ENCODE results near the gene TMEFF2.

Gene TMEFF2

DNA sequence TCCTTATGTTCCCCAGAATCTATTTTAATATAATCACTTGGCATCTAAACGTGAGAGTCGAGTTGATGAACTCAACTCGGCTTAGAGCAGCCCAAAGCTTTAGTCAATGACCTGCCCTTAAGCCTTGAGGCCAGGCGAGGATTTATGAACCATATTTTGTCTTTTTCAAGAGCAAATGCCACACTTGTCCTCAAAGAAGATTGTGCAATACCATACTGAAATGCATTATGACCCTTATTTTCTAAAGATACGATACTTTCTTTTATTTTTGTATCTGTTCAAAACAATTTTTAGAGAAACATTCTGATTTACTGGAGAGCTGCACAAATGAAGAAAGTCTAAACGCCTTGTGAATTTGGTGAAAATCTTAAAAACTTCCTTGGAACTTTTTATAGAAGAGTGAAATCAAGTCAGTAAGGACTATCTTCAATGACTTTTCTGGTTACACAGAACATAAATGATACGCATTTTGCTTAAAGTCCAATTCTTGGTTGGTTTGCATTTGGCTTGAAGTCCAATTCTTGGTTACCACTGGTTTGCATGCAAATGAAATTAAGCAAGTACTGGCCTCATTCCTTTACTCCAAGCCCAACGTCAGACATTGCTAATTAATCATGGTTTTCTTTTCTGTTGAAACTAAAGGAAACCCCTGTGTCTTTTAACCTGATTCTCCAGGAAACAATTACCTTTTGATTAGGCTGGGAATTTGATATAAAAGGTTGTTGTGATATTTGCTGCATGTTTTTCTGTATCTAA, 242.0 kb downstream of the TMEFF2 start:
- no peak overlapping the region for H2AFZ ChIP-seq
- no peak overlapping the region for H3K9ac ChIP-seq
- H3K27me3 ChIP-seq (ENCODE audit: control insufficient read depth, insufficient read depth, low read length): no peaks in the 10 kb centered on the region
- no peaks in the 10 kb centered on the region for H3K79me2 ChIP-seq
- H3K36me3 ChIP-seq (ENCODE audit: control insufficient read depth, insufficient read depth, low read length): no peaks in the 10 kb centered on the region
- no peak overlapping the region for H3K4me2 ChIP-seq (ENCODE audit: low read length)
- H3K4me3 ChIP-seq (ENCODE audit: low read depth, low read length): no peak overlapping the region
- H3K27ac ChIP-seq: no peak overlapping the region
- H3K4me1 ChIP-seq: no peaks in the 10 kb centered on the region
- TF ChIP-seq, protein P1, sequence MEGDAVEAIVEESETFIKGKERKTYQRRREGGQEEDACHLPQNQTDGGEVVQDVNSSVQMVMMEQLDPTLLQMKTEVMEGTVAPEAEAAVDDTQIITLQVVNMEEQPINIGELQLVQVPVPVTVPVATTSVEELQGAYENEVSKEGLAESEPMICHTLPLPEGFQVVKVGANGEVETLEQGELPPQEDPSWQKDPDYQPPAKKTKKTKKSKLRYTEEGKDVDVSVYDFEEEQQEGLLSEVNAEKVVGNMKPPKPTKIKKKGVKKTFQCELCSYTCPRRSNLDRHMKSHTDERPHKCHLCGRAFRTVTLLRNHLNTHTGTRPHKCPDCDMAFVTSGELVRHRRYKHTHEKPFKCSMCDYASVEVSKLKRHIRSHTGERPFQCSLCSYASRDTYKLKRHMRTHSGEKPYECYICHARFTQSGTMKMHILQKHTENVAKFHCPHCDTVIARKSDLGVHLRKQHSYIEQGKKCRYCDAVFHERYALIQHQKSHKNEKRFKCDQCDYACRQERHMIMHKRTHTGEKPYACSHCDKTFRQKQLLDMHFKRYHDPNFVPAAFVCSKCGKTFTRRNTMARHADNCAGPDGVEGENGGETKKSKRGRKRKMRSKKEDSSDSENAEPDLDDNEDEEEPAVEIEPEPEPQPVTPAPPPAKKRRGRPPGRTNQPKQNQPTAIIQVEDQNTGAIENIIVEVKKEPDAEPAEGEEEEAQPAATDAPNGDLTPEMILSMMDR (IDR thresholded peaks at IDR 0.05): no peak
- no peaks in the 10 kb centered on the region for H3K9me3 ChIP-seq (ENCODE audit: control insufficient read depth, low read length)

DNA sequence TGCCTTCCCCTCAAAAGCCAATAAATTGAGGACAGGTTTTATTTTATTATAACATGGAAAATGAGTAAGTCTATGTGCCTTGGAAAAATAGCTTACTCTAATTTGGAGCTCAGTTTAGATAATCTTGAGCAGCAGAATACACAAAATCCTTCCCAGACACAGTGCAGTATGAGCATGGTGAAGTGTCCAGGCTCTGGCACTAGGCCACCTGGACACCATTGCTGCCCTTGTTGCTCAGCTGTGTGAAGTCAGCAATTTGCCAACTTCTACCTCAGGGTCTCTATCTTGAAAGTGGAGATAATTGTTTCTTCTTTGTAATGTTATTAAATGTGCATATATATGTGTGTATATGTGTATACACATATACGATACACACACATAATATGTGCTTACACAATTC, 242.9 kb downstream of the TMEFF2 start:
- Histone ChIP-seq H3K36me3 (ENCODE audit: control insufficient read depth, insufficient read depth, low read length) (no peaks in the 10 kb centered on the region), H3K9ac (no peak overlapping the region), H3K27ac (no peak overlapping the region), H3K9me3 (ENCODE audit: control insufficient read depth, low read length) (no peaks in the 10 kb centered on the region), H3K4me2 (ENCODE audit: low read length) (no peak overlapping the region), H2AFZ (no peak overlapping the region), H3K4me3 (ENCODE audit: low read depth, low read length) (no peak overlapping the region), H3K4me1 (no peaks in the 10 kb centered on the region), H3K79me2 (no peaks in the 10 kb centered on the region), H3K27me3 (ENCODE audit: control insufficient read depth, insufficient read depth, low read length) (no peaks in the 10 kb centered on the region)
- TF ChIP-seq, protein P1 (IDR thresholded peaks at IDR 0.05): no peak

DNA sequence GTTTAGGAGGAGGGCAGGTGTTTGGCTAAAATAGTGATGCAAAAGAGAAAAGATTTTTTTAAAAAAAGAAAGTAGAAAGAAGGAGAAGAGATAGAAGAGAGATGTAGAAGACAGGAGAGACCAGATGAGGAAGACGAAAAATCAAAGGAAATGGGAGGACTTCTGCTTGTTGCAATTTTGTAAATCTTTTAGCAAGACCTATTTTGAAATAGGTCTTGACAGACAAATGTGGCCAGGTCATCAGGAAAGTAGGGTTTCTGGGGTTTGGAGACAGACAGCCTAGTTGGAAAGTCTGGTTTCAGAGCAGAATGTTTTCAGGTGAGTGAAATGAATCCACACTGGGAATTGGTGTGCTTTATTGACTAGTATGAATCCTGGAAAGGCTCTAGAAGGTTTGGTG, 243.4 kb downstream of the TMEFF2 start:
- Histone ChIP-seq H3K27me3 (ENCODE audit: control insufficient read depth, insufficient read depth, low read length) (no peaks in the 10 kb centered on the region), H3K79me2 (no peaks in the 10 kb centered on the region), H3K9me3 (ENCODE audit: control insufficient read depth, low read length) (no peaks in the 10 kb centered on the region), H2AFZ (no peak overlapping the region), H3K9ac (no peak overlapping the region), H3K4me2 (ENCODE audit: low read length) (no peak overlapping the region), H3K4me1 (no peaks in the 10 kb centered on the region), H3K36me3 (ENCODE audit: control insufficient read depth, insufficient read depth, low read length) (no peaks in the 10 kb centered on the region), H3K4me3 (ENCODE audit: low read depth, low read length) (no peak overlapping the region), H3K27ac (no peak overlapping the region)
- TF ChIP-seq, protein P1 (IDR thresholded peaks at IDR 0.05): no peak

DNA sequence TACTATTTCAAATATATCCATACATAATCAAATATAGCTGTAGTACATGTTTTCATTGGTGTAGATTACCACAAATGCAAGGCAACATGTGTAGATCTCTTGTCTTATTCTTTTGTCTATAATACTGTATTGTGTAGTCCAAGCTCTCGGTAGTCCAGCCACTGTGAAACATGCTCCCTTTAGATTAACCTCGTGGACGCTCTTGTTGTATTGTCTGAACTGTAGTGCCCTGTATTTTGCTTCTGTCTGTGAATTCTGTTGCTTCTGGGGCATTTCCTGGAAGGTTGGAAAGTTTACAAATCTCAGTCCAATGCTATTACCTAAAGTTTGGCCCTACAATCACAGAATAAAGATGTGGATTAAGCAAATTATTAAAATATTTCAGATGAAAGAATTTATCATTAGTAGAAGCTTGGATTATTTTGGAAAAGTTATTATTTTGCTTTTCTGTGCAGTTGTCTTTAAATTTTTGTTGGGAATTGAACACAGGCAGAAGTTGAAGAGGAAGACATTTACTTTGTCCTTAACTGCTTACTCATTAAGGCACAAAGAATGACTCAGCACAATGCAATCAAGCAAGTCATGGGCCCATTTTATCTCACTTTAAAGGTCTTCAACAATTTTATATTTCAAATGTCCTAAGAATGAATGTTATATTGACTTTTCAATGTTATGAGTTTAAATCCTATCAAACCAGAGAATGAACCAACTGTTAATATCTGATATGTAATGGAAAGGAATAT, 244.4 kb downstream of the TMEFF2 start:
- TF ChIP-seq, protein P1 (IDR thresholded peaks at IDR 0.05): no peak
- no peaks in the 10 kb centered on the region for H3K4me1 ChIP-seq
- no peak overlapping the region for H2AFZ ChIP-seq
- no peaks in the 10 kb centered on the region for H3K79me2 ChIP-seq
- no peak overlapping the region for H3K4me2 ChIP-seq (ENCODE audit: low read length)
- H3K27ac ChIP-seq: no peak overlapping the region
- H3K36me3 ChIP-seq (ENCODE audit: control insufficient read depth, insufficient read depth, low read length): no peaks in the 10 kb centered on the region
- no peaks in the 10 kb centered on the region for H3K9me3 ChIP-seq (ENCODE audit: control insufficient read depth, low read length)
- no peaks in the 10 kb centered on the region for H3K27me3 ChIP-seq (ENCODE audit: control insufficient read depth, insufficient read depth, low read length)
- H3K4me3 ChIP-seq (ENCODE audit: low read depth, low read length): no peak overlapping the region
- no peak overlapping the region for H3K9ac ChIP-seq
